Measurements from ENCODE around the gene HHIPL1.

DNA sequence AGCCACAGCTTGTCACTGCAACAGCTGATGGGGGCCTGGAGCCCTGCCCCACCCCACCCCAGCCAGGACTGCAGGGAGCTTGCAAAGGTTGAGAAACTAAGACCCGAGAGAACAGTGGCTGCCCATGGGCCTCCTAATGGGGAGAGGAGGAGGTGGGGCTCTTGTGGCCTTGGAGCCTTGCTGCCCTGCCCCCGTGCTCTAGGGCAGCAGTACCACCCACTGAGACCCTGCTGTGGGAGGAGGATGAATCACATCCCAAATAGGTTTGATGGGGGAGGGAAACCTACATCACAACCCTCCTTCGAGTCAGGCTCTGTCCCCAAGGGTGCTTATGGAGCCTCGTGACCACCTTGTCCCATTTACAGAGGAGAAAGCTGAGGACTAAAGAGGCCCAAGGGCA lies 15.9 kb downstream of the HHIPL1 start:
- TF ChIP-seq, protein P1, sequence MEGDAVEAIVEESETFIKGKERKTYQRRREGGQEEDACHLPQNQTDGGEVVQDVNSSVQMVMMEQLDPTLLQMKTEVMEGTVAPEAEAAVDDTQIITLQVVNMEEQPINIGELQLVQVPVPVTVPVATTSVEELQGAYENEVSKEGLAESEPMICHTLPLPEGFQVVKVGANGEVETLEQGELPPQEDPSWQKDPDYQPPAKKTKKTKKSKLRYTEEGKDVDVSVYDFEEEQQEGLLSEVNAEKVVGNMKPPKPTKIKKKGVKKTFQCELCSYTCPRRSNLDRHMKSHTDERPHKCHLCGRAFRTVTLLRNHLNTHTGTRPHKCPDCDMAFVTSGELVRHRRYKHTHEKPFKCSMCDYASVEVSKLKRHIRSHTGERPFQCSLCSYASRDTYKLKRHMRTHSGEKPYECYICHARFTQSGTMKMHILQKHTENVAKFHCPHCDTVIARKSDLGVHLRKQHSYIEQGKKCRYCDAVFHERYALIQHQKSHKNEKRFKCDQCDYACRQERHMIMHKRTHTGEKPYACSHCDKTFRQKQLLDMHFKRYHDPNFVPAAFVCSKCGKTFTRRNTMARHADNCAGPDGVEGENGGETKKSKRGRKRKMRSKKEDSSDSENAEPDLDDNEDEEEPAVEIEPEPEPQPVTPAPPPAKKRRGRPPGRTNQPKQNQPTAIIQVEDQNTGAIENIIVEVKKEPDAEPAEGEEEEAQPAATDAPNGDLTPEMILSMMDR (IDR thresholded peaks at IDR 0.05 in 4 of 5, conservative IDR thresholded peaks at IDR 0.05 in 1 of 5), result no peak
- no peak for TF ChIP-seq POLR2A (IDR thresholded peaks at IDR 0.05)
